GM12865 (cell line): ENCODE measurements around the gene INKA2.
"Not testable (repeated sequence)": the region's sequence is repeated elsewhere in the genome, so short reads cannot be mapped to it uniquely, and the experiment has no call there.

Experiments
- DNase-seq: peaks from one replicate; pipeline ENCODE4 v3.0.0; 2010; ENCODE audit warnings: low read depth
- H3K4me3 ChIP-seq: 2 replicates; pipeline ENCODE4 v1.5.1; 2011; ENCODE audit warnings: mild to moderate bottlenecking, low read depth, low read length, control low read depth
- TF ChIP-seq, protein P1 (sequence below): IDR thresholded peaks from 2 replicates; pipeline ENCODE4 v1.5.1; 2011; ENCODE audit warnings: low read length, control low read depth, low read depth, inconsistent platforms; ENCODE audit not compliant: insufficient read depth; ENCODE audit errors: missing control alignments

INKA2 gene

DNA sequence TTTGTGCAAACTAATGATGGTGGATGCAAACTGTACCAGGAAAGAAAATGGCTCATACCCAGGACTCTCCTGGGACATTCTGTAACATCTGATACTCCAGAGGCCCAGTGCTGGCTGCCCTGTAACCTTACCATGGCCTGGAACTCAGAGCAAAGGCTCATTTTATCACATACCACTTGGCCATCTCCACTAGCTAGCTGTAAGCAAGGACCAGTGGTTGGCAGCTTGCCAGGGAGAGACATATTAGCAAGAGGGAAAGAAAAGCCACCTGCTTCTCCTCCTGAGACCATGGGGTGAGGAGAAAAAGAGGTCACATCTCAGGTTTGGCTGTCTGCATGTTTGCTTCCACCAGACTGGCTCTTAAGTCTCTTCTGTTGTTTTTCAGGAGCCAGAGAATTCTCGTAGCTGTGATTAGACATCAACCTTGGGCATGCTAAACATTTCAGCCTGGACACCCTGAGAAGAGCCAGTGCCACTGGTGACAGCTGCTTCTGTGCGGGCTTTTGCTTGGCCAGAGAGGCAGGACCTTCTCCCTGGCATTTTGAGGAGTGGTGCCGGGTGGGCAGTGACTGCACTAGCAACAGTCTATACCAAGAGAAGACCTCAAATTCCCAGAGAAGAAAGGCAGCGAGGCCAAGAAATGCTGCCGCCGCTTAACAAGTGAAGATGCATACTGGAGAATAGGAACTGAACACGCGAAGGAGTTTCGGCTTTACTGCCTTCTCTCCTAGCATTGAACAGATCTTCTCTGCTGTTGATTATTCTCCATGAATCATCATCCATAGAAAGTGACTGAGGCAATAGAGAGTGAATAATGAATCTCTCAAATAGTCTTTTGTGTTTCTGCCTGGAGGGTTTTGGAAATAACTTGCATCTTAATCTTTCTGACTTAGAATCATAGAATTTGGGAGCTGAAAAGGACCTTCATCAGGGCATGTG is 6.7 kb upstream of the INKA2 start:
- TF ChIP-seq, protein P1, sequence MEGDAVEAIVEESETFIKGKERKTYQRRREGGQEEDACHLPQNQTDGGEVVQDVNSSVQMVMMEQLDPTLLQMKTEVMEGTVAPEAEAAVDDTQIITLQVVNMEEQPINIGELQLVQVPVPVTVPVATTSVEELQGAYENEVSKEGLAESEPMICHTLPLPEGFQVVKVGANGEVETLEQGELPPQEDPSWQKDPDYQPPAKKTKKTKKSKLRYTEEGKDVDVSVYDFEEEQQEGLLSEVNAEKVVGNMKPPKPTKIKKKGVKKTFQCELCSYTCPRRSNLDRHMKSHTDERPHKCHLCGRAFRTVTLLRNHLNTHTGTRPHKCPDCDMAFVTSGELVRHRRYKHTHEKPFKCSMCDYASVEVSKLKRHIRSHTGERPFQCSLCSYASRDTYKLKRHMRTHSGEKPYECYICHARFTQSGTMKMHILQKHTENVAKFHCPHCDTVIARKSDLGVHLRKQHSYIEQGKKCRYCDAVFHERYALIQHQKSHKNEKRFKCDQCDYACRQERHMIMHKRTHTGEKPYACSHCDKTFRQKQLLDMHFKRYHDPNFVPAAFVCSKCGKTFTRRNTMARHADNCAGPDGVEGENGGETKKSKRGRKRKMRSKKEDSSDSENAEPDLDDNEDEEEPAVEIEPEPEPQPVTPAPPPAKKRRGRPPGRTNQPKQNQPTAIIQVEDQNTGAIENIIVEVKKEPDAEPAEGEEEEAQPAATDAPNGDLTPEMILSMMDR, result no peak
- no peak overlapping the region for H3K4me3 ChIP-seq
- DNase-seq, result no peak

DNA sequence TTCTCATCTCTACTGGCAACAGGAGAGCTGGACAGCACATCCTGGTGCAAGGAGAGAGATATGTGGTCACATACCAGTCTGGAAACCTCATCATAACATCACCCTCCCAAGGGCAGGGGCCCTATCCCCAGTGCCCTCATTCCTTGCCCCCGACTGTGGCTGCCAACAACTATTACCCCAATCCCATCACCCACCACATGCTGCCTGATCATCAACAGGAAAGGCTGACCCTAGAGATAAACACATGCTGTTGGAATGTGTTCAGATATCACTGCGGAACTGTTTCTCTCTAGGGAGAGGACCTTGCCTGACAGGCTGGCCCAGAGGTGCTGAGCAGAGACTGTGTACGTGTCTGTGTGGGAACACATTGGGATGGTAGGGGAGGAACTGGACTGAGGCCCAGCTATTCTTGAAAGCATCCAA is 4.5 kb upstream of the INKA2 start:
- no peak overlapping the region for H3K4me3 ChIP-seq
- no peak for DNase-seq
- TF ChIP-seq, protein P1, result no peak

DNA sequence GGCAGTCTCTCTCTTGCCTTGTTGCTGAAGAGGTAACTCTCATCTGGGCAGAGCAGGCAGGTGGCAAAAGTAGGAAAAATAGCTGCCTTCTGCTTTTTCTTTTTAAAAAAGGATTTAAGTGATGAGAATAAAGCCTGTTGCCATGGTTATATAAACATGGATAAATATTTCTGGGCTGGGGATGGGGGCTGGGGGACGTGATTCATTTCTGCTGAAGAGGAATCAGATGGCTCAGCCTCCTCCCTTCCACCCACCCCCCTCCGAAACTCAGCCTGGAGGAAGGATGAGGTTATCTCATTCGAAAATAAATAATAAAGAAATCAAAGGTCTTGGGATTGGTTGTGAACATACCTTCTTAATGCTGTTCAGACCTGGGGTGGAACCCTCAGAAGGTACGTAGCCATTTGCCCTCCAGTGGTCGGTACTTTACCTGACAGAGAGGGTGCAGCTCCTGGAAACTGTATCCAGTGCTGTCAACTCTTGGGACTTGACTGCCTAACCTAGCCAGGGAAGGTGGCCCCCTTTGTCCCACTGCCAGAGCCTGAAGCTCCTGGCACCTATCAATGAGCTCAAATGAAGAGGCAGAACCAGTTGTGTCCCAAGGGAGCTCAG is 3.8 kb upstream of the INKA2 start:
- TF ChIP-seq, protein P1, result no peak
- H3K4me3 ChIP-seq, result no peak overlapping the region
- DNase-seq, result no peak

DNA sequence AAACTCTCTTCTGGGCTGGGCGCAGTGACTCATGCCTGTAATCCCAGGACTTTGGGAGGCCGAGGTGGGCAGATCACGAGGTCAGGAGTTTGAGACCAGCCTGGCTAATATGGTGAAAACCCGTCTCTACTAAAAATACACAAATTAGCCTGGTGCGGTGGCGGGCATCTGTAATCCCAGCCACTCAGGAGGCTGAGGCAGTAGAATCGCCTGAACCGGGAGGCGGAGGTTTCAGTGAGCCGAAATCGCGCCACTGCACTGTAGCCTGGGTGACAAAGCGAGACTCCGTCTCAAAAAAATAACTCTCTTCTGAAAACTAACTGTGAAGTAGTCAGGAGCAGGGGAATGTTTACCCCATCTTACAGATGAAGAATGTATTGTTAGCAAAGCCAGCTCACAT is 3.1 kb upstream of the INKA2 start:
- DNase-seq, H3K4me3 ChIP-seq: not testable (repeated sequence)

DNA sequence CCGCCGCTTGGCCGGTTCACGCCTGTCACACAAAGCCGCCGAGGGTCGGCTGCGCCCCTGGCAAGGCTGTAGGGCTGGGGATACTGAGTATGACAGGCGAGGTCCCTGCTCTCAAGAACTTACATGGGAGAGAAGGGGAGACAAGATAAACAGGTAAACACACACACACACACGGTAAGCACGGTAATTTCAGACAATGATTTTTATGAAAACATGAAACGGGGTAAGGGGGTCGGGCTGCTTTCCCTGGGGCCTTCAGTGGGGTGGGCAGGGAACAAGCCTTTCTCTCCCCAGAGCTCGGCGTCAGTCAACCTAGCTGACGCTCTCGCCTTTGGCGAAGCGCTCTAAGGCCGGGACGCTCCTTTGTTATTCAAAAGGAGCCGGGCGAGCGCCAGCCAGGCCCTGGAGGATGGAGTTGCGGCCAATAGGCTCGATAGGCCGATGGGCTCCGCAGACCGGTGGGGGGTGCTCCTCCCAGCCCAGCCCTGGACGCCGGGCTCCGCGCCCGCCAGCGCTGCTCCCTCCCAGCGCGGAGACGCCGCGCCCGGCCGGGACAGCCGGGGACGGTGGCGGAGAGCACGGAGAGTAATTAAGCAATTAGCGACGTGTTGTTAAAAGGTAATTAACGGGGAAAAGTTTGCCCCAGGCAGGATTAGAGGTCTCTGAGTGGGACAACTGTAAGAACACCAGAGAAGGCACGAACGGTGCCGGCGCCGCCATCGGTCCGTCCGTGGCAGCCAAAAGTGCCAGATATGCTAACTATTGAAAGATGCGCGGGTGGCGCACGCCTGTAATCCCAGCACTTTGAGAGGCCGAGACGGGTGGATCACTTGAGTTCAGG is 950 bp upstream of the INKA2 start:
- peak; percentile 37 for DNase-seq
- peak overlapping the region; percentile 72 for H3K4me3 ChIP-seq

DNA sequence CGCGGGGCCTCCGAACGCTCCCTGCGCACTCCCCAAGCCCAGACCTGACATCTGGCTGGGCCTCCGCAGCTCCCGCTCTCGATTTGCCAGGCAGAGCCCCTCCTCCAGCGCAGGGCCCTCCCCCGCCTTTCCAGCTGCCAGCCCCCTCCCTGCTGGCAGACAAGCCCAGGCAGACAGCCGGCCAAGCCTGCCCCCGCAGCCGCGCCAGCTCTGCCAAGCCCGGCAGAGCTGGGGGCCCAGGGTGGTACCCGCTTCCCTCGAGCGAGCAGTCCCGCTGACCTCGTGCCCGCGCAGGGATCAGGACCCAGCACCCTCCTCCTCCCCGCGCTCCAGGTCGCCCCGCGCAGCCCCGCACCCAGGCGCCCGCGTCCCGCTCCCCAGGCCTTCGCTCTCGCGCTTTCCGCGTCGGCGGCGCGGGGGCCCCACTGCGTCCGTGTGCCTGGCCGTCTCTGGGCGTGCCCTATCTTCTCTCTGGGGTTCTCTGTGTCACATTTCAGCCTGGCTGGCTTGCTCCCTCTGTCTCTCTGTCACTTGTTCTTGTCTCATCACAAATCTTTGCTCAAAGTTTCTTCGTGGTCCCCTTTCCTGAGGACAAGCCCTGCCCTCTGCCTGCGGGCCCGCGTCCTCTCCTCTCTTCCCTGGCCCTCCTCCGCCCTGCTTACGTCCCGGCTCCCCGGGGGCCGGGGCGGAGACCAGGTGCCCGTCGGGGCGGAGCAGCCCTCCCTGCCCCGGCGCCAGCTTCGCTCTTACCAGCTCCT is 580 bp downstream of the INKA2 start:
- peak; percentile 75 for DNase-seq
- TF ChIP-seq, protein P1, result no peak
- peak overlapping the region; percentile 72 for H3K4me3 ChIP-seq

More for the DNA sequence above, 950 bp upstream of the INKA2 start:
- TF ChIP-seq, protein P1, result no peak

DNA sequence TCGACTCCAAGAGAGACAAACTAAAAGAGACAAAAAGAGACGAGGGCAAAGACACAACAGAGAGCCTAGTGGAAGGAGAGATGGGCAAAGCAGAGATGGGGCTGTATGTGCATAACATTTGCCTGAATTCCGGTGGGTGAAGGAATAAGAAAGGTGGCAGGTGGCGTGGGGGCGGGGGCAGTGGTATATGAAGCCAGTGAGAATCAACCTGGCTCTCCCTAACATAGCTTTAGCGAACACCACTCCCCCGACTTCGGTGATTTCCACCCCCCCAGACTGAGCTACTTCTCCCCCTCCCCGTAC is 1.1 kb downstream of the INKA2 start:
- TF ChIP-seq, protein P1, result no peak
- peak overlapping the region; percentile 72 for H3K4me3 ChIP-seq
- no peak for DNase-seq
